Activated naive CD8-positive, alpha-beta T cell treated with anti-CD3 and anti-CD28 coated beads for 36 hours (primary cell): ENCODE results near the gene PHACTR4. TPM values are rescaled to one million over a fixed set of nuclear protein-coding genes. Genes with fewer than 3 reads are reported as not detected.
"Not testable (repeated sequence)": the region's sequence is repeated elsewhere in the genome, so short reads cannot be mapped to it uniquely, and the experiment has no call there.

Source experiments
- DNase-seq: peaks from one replicate; pipeline ENCODE4 v3.0.0; 2021
- H3K27ac Mint-ChIP-seq: one replicate; pipeline ENCODE4 v1.8.0; 2022; ENCODE audit warnings: mild to moderate bottlenecking, moderate library complexity, mixed read lengths
- H3K27me3 Mint-ChIP-seq: one replicate; pipeline ENCODE4 v1.8.0; 2022; ENCODE audit warnings: mild to moderate bottlenecking, mixed read lengths
- H3K36me3 Mint-ChIP-seq: one replicate; pipeline ENCODE4 v1.8.0; 2021; ENCODE audit warnings: mild to moderate bottlenecking, mixed read lengths
- H3K4me1 Mint-ChIP-seq: one replicate; pipeline ENCODE4 v1.8.0; 2021; ENCODE audit warnings: mixed read lengths
- H3K4me3 Mint-ChIP-seq: one replicate; pipeline ENCODE4 v1.8.0; 2022; ENCODE audit warnings: mild to moderate bottlenecking, moderate library complexity, mixed read lengths
- H3K9me3 Mint-ChIP-seq: one replicate; pipeline ENCODE4 v1.8.0; 2022; ENCODE audit warnings: mixed read lengths
- total RNA-seq, 2 experiments: library from RNA; stranded (reverse); gene quantifications; one replicate each; pipeline ENCODE4 v1.2.3, GENCODE V29; 2021

PHACTR4 gene
- total RNA-seq: 10 to 100 TPM; 23.9 TPM

DNA sequence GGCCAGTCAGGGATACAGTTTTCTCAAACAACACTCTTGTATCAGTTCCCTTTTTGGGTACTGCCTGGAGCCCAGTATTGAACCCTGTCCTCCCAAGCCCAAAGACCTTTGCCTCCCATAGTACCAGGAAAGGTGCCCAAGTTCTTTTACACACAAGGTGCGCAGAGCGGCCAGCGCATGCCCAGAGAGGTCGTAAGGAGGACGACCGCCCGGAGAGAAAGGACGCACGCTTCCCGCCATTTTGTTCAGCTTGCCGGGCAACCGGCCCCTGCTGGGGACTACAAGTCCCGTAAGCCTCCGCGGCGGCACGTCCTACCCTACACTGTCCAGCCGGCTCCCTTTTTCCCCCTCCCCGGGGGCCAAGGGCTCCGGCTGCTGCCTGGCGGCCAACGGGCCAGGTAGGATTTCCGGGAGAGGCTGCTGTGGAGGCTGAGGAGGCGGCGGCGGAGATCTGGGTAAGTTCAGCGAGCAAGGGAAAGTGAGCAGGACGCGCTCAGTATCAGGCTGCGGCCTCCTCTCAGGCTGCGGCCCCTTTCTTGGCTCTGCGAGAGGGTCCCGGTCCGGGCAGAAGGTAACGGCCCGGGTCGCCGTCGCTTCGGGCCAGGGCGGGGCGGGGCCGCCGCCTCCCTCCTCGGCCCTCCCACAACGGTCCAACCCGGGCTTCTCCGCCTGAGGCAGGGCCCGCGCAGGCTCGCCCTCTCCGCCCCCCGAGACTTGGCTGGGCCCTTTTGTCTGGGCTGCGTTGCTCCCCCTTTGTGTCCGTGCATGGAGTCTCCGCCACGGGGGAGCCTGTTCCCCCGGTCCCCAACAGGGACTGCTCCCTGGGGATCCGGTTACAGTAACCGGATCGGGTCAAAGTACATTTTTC, at the start of gene PHACTR4:
PHACTR4 (plus strand) TSS at position 370 of the 868 bp plus-strand sequence. CDS start 37,708 bp downstream, outside the sequence.
- H3K4me3 Mint-ChIP-seq: peak within 1 kb of the TSS; percentile 94
- H3K27ac Mint-ChIP-seq: peak within 1 kb of the TSS; percentile 96
- no peaks in the 10 kb centered on the region for H3K9me3 Mint-ChIP-seq
- no peaks in the 10 kb centered on the region for H3K27me3 Mint-ChIP-seq
- DNase-seq: peak; percentile 87
- H3K4me1 Mint-ChIP-seq: peaks cover 28% of the 10 kb centered on the region
- peaks cover 10% of the 10 kb centered on the region for H3K36me3 Mint-ChIP-seq

DNA sequence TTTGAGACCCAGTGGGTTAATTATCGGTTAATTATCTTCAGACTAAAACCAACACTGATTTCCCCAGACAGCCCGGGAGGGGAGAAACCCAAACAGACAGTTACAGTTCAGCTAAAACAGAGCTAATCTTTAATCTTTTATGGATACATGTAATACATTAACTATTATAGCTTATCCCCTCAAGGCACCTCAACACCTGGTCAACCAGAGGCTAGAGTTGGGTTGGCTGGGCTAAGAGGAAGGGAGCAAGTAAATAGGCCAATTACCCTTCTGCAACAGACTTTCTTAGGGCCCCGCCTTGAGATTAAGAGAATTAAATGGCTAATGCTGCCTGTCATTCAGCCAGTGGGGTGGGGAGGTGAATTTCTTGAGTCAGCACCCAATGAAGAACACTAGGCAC, 47.3 kb upstream of the PHACTR4 start:
- no peak overlapping the region for H3K27ac Mint-ChIP-seq
- no peaks in the 10 kb centered on the region for H3K27me3 Mint-ChIP-seq
- H3K9me3 Mint-ChIP-seq: no peaks in the 10 kb centered on the region
- peaks cover 3% of the 10 kb centered on the region for H3K4me1 Mint-ChIP-seq
- H3K36me3 Mint-ChIP-seq: no peaks in the 10 kb centered on the region
- no peak overlapping the region for H3K4me3 Mint-ChIP-seq
- DNase-seq: no peak

DNA sequence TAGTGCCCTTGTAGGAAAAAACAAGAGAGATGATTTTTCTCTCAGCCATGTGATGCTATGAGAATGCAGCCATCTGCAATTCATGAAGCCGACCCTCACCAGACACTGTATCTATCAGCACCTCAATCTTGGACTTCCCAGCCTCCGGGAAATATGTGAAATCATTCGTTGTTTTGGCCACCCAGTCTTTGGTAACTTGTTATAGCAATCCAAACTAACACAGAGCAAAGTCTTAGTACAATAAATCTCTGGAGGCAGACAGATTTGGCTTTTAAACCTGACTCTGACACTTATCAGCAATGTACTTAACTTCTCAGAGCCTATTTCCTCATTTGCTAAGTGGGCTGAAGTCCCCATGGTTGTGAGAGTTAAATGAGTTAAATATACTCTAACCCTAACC, 45.8 kb upstream of the PHACTR4 start:
- Mint-ChIP-seq H3K4me3 (no peak overlapping the region), H3K27ac (no peak overlapping the region), H3K4me1 (peaks cover 13% of the 10 kb centered on the region), H3K9me3 (no peaks in the 10 kb centered on the region), H3K36me3 (peaks cover 6% of the 10 kb centered on the region), H3K27me3 (no peaks in the 10 kb centered on the region)
- DNase-seq: no peak

DNA sequence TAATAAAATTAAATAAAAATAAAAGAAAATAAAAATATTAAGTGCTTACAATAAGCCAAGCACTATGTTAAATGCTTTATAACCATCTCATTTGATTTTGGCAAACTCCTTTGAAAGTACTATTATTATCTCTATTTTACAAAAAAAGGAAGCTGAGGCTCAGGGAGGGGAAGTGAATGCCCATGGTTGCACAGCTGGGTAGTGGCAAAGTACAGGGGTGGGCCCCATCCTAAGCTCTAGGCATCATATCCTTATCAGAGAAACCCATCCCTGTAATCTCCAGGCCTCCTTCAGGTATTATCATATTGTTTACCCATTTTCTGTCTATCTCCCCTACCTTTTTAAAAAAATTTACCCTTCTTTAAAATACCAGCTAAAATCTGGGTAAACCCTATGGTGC, 43.0 kb upstream of the PHACTR4 start:
- H3K27me3 Mint-ChIP-seq: no peaks in the 10 kb centered on the region
- no peak overlapping the region for H3K4me3 Mint-ChIP-seq
- H3K9me3 Mint-ChIP-seq: no peaks in the 10 kb centered on the region
- DNase-seq: no peak
- no peak overlapping the region for H3K27ac Mint-ChIP-seq
- peaks cover 11% of the 10 kb centered on the region for H3K36me3 Mint-ChIP-seq
- peaks cover 24% of the 10 kb centered on the region for H3K4me1 Mint-ChIP-seq

DNA sequence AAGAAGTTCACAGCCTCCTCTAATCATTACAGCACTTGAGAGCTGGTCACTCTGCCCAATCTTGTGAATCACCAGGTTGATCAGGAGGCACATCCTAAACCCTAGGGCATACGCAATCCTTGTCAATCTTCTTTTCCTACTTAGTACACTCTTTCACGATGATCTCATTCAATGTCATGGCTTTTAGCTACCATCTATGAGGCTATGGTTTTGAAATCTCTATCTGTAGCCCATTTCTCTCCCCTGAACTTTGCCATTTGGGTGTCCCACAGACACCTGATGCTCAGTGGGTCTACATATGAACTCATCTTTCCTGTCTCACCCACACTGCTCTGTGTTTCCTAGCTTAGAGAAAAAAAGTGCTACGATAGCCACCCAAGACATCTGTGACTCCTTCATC, 42.6 kb upstream of the PHACTR4 start:
- Mint-ChIP-seq H3K4me1 (peaks cover 24% of the 10 kb centered on the region), H3K9me3 (no peaks in the 10 kb centered on the region), H3K27me3 (no peaks in the 10 kb centered on the region), H3K36me3 (peaks cover 15% of the 10 kb centered on the region), H3K27ac (no peak overlapping the region), H3K4me3 (no peak overlapping the region)
- DNase-seq: no peak

DNA sequence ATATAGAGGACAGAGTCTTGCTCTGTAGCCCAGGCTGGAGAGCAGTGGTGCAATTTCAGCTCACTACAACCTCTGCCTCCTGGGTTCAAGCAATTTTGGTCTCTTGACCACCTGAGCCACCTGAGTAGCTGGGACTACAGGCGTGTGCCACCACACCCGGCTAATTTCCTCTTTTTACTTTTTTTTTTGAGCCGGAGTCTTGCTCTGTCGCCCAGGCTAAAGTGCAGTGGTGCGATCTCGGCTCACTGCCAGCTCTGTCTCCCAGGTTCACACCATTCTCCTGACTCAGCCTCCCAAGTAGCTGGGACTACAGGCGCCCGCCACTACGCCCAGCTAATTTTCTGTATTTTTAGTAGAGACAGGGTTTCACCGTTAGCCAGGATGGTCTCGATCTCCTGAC, 42.1 kb upstream of the PHACTR4 start:
- peak overlapping the region; percentile 97 for H3K27ac Mint-ChIP-seq
- H3K4me3 Mint-ChIP-seq: peak overlapping the region; percentile 91
- not testable (repeated sequence) for H3K9me3 Mint-ChIP-seq, DNase-seq, H3K27me3 Mint-ChIP-seq
- peaks cover 16% of the 10 kb centered on the region for H3K36me3 Mint-ChIP-seq
- peaks cover 24% of the 10 kb centered on the region for H3K4me1 Mint-ChIP-seq

DNA sequence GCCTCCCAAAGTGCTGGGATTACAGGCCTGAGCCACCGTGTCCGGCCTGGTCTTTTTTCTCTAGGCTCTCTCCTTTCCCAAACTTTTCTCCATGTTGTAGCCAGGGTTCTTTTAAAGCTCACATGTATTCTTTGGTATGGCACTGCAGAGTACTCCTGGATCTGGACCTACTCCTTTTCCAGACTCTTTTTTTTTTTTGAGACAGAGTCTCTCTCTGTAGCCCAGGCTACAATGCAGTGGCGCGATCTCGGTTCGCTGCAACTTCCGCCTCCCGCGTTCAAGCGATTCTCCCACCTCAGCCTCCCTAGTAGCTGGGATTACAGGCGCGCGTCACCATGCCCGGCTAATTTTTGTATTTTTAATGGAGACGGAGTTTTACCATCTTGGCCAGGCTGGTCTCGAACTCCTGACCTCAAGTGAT, 41.3 kb upstream of the PHACTR4 start:
- Mint-ChIP-seq H3K27me3 (no peaks in the 10 kb centered on the region), H3K4me3 (peak overlapping the region; percentile 91), H3K4me1 (peaks cover 27% of the 10 kb centered on the region), H3K36me3 (peaks cover 25% of the 10 kb centered on the region), H3K9me3 (no peaks in the 10 kb centered on the region), H3K27ac (peak overlapping the region; percentile 97)
- DNase-seq: no peak

DNA sequence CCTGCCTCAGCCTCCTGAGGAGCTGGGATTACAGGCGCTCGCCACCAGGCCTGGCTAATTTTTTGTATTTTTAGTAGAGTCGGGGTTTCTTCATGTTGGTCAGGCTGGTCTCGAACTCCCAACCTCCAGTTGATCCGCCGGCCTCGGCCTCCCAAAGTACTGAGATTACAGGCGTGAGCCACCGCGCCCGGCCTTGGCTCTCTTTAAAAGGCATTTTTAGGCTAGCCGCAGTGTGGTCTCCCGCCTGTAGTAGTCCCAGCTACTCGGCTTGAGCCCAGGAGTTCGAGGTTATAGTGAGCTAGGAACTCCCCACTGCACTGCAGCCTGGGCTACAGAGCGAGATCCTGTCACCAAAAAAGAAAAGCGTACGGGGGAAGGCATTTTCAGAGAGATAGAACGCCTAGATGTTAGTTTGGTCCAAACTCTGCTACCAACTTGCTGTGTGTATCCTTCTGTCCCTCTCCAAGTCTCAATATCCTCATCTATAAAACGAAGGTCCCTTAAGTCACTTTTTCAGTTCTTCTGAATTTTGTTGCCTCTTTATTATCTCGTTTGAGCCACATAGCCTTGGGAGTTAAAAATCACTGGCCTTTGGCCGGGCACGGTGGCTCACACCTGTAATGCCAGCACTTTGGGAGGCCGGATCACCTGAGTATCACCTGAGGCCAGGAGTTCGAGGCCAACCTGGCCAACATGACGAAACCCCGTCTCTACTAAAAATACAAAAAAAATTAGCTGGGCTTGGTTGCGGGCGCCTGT, 40.0 kb upstream of the PHACTR4 start:
- Mint-ChIP-seq H3K36me3 (peaks cover 28% of the 10 kb centered on the region), H3K27ac (peak overlapping the region; percentile 97), H3K4me3 (peak overlapping the region; percentile 91), H3K27me3 (no peaks in the 10 kb centered on the region), H3K4me1 (peaks cover 28% of the 10 kb centered on the region), H3K9me3 (no peaks in the 10 kb centered on the region)
- DNase-seq: no peak

DNA sequence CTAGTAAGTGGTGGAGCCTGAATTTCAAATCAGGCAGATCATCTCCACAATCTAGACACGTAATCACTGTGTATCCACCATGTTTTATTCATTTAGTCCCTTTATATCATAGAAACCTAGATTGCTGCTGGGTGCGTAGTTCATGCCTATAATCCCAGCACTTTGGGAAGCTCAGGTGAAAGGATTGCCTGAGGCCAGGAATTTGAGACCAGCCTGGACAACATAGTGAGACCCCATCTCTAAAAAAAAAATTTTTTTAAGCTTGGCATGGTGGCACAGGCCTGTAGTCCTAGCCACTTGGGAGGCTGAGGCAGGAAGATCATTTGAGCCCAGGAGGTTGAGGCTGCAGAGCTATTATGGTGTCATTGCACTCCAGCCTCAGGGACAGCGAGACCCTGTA, 30.6 kb upstream of the PHACTR4 start:
- Mint-ChIP-seq H3K4me3 (no peak overlapping the region), H3K27ac (no peak overlapping the region), H3K4me1 (peaks cover 9% of the 10 kb centered on the region), H3K9me3 (no peaks in the 10 kb centered on the region), H3K36me3 (peaks cover 3% of the 10 kb centered on the region), H3K27me3 (no peaks in the 10 kb centered on the region)
- DNase-seq: no peak

DNA sequence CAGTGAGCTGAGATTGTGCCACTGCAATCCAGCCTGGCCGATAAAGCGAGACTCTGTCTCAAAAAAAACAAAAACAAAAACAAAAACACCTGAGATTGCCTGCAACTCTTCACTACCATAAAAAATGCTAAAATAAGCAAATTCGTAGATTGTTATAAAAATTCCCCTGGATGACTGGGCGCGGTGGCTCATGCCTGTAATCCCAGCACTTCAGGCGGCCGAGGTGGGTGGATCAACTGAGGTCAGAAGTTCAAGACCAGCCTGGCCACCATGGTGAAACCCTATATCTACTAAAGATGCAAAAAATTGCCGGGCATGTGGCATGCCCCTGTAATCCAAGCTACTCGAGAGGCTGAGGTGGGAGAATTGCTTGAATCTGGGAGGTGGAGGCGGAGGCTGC, 30.0 kb upstream of the PHACTR4 start:
- Mint-ChIP-seq H3K4me1 (peaks cover 9% of the 10 kb centered on the region), H3K9me3 (no peaks in the 10 kb centered on the region), H3K27me3 (no peaks in the 10 kb centered on the region), H3K27ac (no peak overlapping the region), H3K4me3 (no peak overlapping the region), H3K36me3 (peaks cover 2% of the 10 kb centered on the region)
- no peak for DNase-seq

DNA sequence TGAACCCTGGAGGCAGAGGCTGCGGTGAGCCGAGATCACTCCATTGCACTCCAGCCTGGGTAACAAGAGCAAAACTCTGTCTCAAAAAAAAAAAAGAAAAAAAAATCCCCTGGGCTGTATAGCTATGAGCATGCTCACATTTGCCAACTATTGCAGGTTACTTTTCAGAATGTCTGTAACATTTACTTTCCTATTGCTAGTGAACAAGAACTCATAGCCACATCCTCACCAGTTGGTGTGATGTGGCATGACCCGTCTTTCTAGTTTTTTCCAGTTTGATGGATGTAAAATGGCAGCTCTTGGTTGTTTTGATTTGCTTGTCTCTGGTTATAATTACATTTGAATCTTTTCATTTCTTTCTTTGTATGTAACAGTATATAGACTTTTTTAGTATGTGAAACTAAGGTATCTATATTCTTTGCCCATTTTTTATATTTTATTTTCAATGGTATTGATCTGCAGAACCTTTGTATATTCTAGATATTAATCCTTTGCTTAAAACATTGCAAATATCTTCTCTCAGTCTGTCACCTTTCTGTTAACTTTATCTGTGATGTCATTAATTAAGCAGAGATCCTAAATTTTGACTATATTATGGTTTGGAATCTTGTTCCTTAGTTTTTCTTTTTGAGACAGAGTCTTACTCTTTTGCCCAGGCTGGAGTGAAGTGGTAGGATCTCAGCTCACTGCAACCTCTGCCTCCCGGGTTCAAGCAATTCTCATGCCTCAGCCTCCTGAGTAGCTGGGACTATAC, 29.1 kb upstream of the PHACTR4 start:
- Mint-ChIP-seq H3K9me3 (no peaks in the 10 kb centered on the region), H3K4me3 (no peak overlapping the region), H3K4me1 (peaks cover 7% of the 10 kb centered on the region), H3K27ac (peak overlapping the region; percentile 1), H3K36me3 (no peaks in the 10 kb centered on the region), H3K27me3 (no peaks in the 10 kb centered on the region)
- no peak for DNase-seq

DNA sequence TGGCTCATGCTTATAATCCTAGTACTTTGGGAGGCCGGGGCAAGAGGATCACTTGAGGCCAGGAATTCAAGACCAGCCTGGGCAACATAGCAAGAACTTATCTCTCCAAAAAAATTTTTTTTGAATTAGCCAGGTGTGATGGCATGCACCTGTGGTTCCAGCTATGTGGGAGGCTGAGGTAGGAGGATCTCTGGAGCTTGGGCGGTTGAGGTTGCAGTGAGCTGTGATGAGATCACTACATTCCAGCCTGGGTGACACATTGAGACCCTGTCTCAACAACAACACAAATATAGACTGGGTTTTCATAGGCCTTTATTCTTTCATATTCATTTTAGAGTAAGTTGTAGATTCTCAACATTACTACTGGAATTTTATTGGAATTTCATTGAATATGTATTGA, 27.9 kb upstream of the PHACTR4 start:
- H3K4me3 Mint-ChIP-seq: no peak overlapping the region
- no peaks in the 10 kb centered on the region for H3K9me3 Mint-ChIP-seq
- peaks cover 10% of the 10 kb centered on the region for H3K4me1 Mint-ChIP-seq
- DNase-seq: no peak
- no peak overlapping the region for H3K27ac Mint-ChIP-seq
- no peaks in the 10 kb centered on the region for H3K36me3 Mint-ChIP-seq
- no peaks in the 10 kb centered on the region for H3K27me3 Mint-ChIP-seq

DNA sequence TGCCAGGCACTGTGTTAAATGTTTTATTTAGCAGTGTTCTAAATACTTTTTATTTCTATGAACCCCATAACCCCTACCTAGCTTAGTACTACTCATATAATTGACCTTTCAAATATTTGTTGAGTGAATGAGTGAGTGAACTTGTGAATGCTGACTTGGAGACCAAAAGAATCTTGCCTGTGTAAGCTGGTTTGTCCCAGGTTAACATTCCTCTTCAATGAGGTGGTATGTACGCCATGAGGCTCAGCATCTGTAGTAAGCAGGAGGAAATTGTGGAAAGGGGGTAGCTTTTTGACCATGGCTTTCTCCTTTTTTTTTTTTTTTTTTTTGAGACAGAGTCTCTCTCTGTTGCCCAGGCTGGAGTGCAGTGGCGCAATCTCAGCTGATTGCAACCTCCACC, 26.1 kb upstream of the PHACTR4 start:
- Mint-ChIP-seq H3K36me3 (no peaks in the 10 kb centered on the region), H3K27ac (no peak overlapping the region), H3K4me3 (no peak overlapping the region), H3K27me3 (no peaks in the 10 kb centered on the region), H3K4me1 (peaks cover 10% of the 10 kb centered on the region), H3K9me3 (no peaks in the 10 kb centered on the region)
- DNase-seq: no peak

DNA sequence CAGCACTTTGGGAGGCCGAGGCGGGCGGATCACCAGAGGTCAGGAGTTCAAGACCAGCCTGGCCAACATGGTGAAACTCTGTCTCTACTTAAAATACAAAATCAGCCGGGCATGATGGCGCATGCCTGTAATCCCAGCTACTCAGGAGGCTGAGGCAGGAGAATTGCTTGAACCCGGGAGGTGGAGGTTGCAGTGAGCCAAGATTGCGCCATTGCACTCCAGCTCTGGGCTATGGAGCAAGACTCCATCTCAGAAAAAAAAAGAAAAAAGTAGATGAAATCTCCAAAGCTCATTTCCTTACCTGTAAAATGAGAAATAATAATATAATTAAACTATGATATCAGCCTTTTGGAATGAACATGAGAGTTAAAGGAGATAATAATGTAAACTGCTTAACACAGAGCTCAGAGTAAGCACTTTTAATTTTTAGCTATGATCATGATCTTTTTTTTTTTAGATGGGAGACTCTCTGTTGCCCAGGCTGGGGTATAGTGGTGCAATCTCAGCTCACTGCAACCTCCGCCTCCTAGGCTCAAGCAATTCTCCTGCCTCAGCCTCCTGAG, 16.2 kb upstream of the PHACTR4 start:
- H3K4me1 Mint-ChIP-seq, DNase-seq, H3K36me3 Mint-ChIP-seq, H3K27me3 Mint-ChIP-seq, H3K4me3 Mint-ChIP-seq, H3K27ac Mint-ChIP-seq, H3K9me3 Mint-ChIP-seq: not testable (repeated sequence)

DNA sequence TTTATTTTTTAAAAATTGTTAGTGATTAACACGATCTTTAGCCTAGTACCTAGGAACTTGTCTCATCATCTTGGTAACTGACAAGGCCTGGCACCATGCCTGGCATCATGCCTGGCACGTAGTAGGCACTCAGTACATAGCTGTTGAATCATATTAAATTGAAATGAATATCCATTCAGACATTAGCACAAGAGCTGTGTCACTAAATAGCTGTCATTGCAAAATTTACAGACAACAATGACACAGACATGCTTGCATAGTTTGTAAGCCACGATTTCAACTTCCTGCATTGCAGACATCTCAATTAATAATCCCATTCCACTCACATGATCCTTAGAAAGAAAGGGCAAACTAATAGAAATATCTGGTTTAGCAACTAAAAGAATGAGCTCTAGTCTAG, 15.4 kb upstream of the PHACTR4 start:
- H3K27me3 Mint-ChIP-seq: no peaks in the 10 kb centered on the region
- no peak for DNase-seq
- no peaks in the 10 kb centered on the region for H3K4me1 Mint-ChIP-seq
- H3K27ac Mint-ChIP-seq: no peak overlapping the region
- H3K36me3 Mint-ChIP-seq: no peaks in the 10 kb centered on the region
- H3K9me3 Mint-ChIP-seq: no peaks in the 10 kb centered on the region
- no peak overlapping the region for H3K4me3 Mint-ChIP-seq
